ENCODE data around the gene MINDY2.

GRCh38 chr15:58742022-58742813 lies 28.9 kb upstream of the MINDY2 start:
- no peak for TF ChIP-seq CTCF (IDR thresholded peaks at IDR 0.05)
- TF ChIP-seq ZNF396 (CRISPR knock-in tag; IDR thresholded peaks at IDR 0.05; ENCODE audit: borderline replicate concordance), result no peak
- TF ChIP-seq SOX15 (CRISPR knock-in tag; IDR thresholded peaks at IDR 0.05), result no peak
- TF ChIP-seq NFYB (CRISPR knock-in tag; conservative IDR thresholded peaks at IDR 0.05; ENCODE audit: low read depth), result no peak
- no peak for TF ChIP-seq STAT6 (CRISPR knock-in tag; conservative IDR thresholded peaks at IDR 0.05; ENCODE audit: low read depth)
- TF ChIP-seq E2F5 (CRISPR knock-in tag; IDR thresholded peaks at IDR 0.05), result no peak
- no peak for TF ChIP-seq MYBL2 (CRISPR knock-in tag; IDR thresholded peaks at IDR 0.05)
- no peak for TF ChIP-seq CREM (CRISPR knock-in tag; IDR thresholded peaks at IDR 0.05)
- TF ChIP-seq ATF3 (CRISPR knock-in tag; conservative IDR thresholded peaks at IDR 0.05), result no peak
- no peak for TF ChIP-seq ZNF263 (CRISPR knock-in tag; IDR thresholded peaks at IDR 0.05; ENCODE audit: low read depth)
- no peak for TF ChIP-seq JUN (CRISPR knock-in tag; IDR thresholded peaks at IDR 0.05)
- no peak for TF ChIP-seq ZBTB43 (CRISPR knock-in tag; IDR thresholded peaks at IDR 0.05)
- no peak for TF ChIP-seq FOXJ3 (CRISPR knock-in tag; IDR thresholded peaks at IDR 0.05; ENCODE audit: borderline replicate concordance)

Data from WTC11 (cell line).